CD14-positive monocyte (primary cell): ENCODE results near the gene MRGPRE. TPM values are rescaled to one million over a fixed set of nuclear protein-coding genes. Genes with fewer than 3 reads are reported as not detected.

Experiments
- DNase-seq, 3 donors: peaks; one replicate each; pipeline ENCODE4 v3.0.0-alpha.2; 2011 to 2022
- H2AFZ ChIP-seq: 2 replicates; pipeline ENCODE4 v1.6.0; 2012; ENCODE audit warnings: mild to moderate bottlenecking, low read depth, low read length, inconsistent platforms; ENCODE audit not compliant: insufficient read depth, poor library complexity, severe bottlenecking
- H3K27ac ChIP-seq, 2 donors: 1 replicate in 1 of 2; 2 replicates in 1 of 2; pipeline ENCODE4 v1.5.1; 2012 to 2013; ENCODE audit warnings: low read length in 2 of 2, control low read depth in 1 of 2, inconsistent platforms in 1 of 2, low read depth in 1 of 2, mild to moderate bottlenecking in 1 of 2
- H3K27me3 ChIP-seq, 2 donors: one replicate each; pipeline versions ENCODE4 v1.6.0 to v1.6.1; 2011 to 2013; ENCODE audit warnings: low read length in 2 of 2; ENCODE audit not compliant: control insufficient read depth in 2 of 2, insufficient read depth in 2 of 2
- H3K36me3 ChIP-seq, 2 donors: replicated peaks in 1 of 2; 1 replicate in 1 of 2; 2 replicates in 1 of 2; pipeline versions ENCODE4 v1.5.1 to v1.6.1; 2012 to 2013; ENCODE audit warnings: low read length in 2 of 2, control low read depth in 1 of 2, inconsistent platforms in 1 of 2, mild to moderate bottlenecking in 1 of 2; ENCODE audit not compliant: insufficient read depth in 2 of 2, control insufficient read depth in 1 of 2
- H3K4me1 ChIP-seq, 2 donors: 1 replicate in 1 of 2; 2 replicates in 1 of 2; pipeline versions ENCODE4 v1.5.1 to v1.6.1; 2012 to 2013; ENCODE audit warnings: low read length in 2 of 2, control low read depth in 1 of 2, inconsistent platforms in 1 of 2, mild to moderate bottlenecking in 1 of 2, moderate library complexity in 1 of 2; ENCODE audit not compliant: insufficient read depth in 2 of 2, control insufficient read depth in 1 of 2
- H3K4me2 ChIP-seq: replicated peaks from 2 replicates; pipeline ENCODE3; 2012; ENCODE audit warnings: low read length, moderate library complexity, mild to moderate bottlenecking; ENCODE audit not compliant: poor library complexity, severe bottlenecking; ENCODE audit errors: extremely low read depth
- H3K4me3 ChIP-seq, 3 experiments: fragments of 200-600 bp in 1 of 3; sonication (generic) in 1 of 3; replicated peaks in 1 of 3; 1 replicate in 2 of 3; 2 replicates in 1 of 3; pipeline ENCODE4 v1.5.1; 2011 to 2013; ENCODE audit warnings: low read length in 3 of 3, mild to moderate bottlenecking in 3 of 3, control low read depth in 2 of 3, low read depth in 2 of 3, inconsistent platforms in 1 of 3, moderate library complexity in 1 of 3
- H3K79me2 ChIP-seq: 2 replicates; pipeline ENCODE4 v1.6.0; 2012; ENCODE audit warnings: mild to moderate bottlenecking, control low read depth, inconsistent platforms, low read length, moderate library complexity; ENCODE audit not compliant: insufficient read depth
- H3K9ac ChIP-seq: 2 replicates; pipeline ENCODE4 v1.6.0; 2017; ENCODE audit warnings: low read length, mild to moderate bottlenecking; ENCODE audit not compliant: insufficient read depth, poor library complexity, severe bottlenecking
- H3K9me3 ChIP-seq, 2 donors: replicated peaks in 1 of 2; 1 replicate in 1 of 2; 2 replicates in 1 of 2; pipeline versions ENCODE4 v1.5.1 to v1.6.1; 2012 to 2013; ENCODE audit warnings: low read length in 2 of 2, control low read depth in 1 of 2; ENCODE audit not compliant: control insufficient read depth in 1 of 2, insufficient read depth in 1 of 2
- H4K20me1 ChIP-seq: 2 replicates; pipeline ENCODE4 v1.6.0; 2012; ENCODE audit warnings: mild to moderate bottlenecking, low read length, control low read depth, moderate library complexity; ENCODE audit not compliant: insufficient read depth
- H3K27ac Mint-ChIP-seq, 7 donors: one replicate each; pipeline ENCODE4 v1.8.0; 2020; ENCODE audit warnings: mild to moderate bottlenecking in 7 of 7, mixed read lengths in 7 of 7, moderate library complexity in 6 of 7, inconsistent platforms in 2 of 7
- H3K27me3 Mint-ChIP-seq, 3 donors: one replicate each; pipeline ENCODE4 v1.8.0; 2021 to 2022; ENCODE audit warnings: low read depth in 3 of 3, mild to moderate bottlenecking in 3 of 3, mixed read lengths in 3 of 3, moderate library complexity in 3 of 3, inconsistent platforms in 1 of 3
- H3K36me3 Mint-ChIP-seq, 2 donors: one replicate each; pipeline ENCODE4 v1.8.0; 2020; ENCODE audit warnings: mixed read lengths in 2 of 2, inconsistent platforms in 1 of 2, mild to moderate bottlenecking in 1 of 2
- H3K4me1 Mint-ChIP-seq: one replicate; pipeline ENCODE4 v1.8.0; 2020; ENCODE audit warnings: mild to moderate bottlenecking, mixed read lengths
- H3K4me3 Mint-ChIP-seq, 2 donors: one replicate each; pipeline ENCODE4 v1.8.0; 2020; ENCODE audit warnings: mild to moderate bottlenecking in 2 of 2, mixed read lengths in 2 of 2, moderate library complexity in 1 of 2
- H3K9me3 Mint-ChIP-seq, 7 donors: one replicate each; pipeline ENCODE4 v1.8.0; 2020 to 2022; ENCODE audit warnings: mixed read lengths in 7 of 7, mild to moderate bottlenecking in 6 of 7, moderate library complexity in 6 of 7, inconsistent platforms in 2 of 7
- CTCF ChIP-seq: fragments of 200-600 bp; IDR thresholded peaks from one replicate; pipeline ENCODE4 v1.8.0; 2022; ENCODE audit warnings: antibody characterized with exemption, mild to moderate bottlenecking
- WGBS: methylation state at CpG from one replicate; pipeline ENCODE4 v1.1.5; 2013; ENCODE audit warnings: missing lambda C conversion rate; ENCODE audit not compliant: insufficient coverage; 5-methylcytosine and 5-hydroxymethylcytosine counted together
- intact Hi-C, 2 donors: fragments of 100-400 bp; cut with micrococcal nuclease; formaldehyde crosslinking; loops; one replicate each; pipeline versions ENCODE4 v1.15.0 to v1.15.1; 2023
- polyA plus RNA-seq, 3 donors: library from polyadenylated mRNA; depleted of rRNA in 1 of 3; unstranded in 2 of 3; stranded (reverse) in 1 of 3; fragments of 300-500 nt in 2 of 3; fragments of >200 nt in 1 of 3; fragmentation: Illumina TruSeq in 2 of 3; gene quantifications; 1 replicate in 2 of 3; 2 replicates in 1 of 3; pipeline ENCODE4 v1.2.3, GENCODE V29; 2012 to 2021

The MRGPRE gene
- polyA plus RNA-seq, 3 donors: not detected

- WGBS: 66% methylated on average over 6 of the region's 7 CpGs
- DNase-seq: no peak
- Histone ChIP-seq H3K4me1 (no peaks in the 10 kb centered on the region), H3K9me3 (no peaks in the 10 kb centered on the region), H3K4me3 (no peak overlapping the region), H3K27ac (no peak overlapping the region), H4K20me1 (no peaks in the 10 kb centered on the region), H3K79me2 (no peaks in the 10 kb centered on the region), H3K4me2 (no peak overlapping the region), H2AFZ (no peak overlapping the region), H3K36me3 (no peaks in the 10 kb centered on the region), H3K9ac (no peak overlapping the region), H3K27me3 (no peaks in the 10 kb centered on the region)
- Mint-ChIP-seq H3K4me3 (no peak overlapping the region), H3K27ac (peak overlapping the region in 1 of 7 donors; percentile 68), H3K27me3 (peaks cover 0 to 28% (median 2%) of the 10 kb centered on the region in 3 donors), H3K9me3 (no peaks in the 10 kb centered on the region), H3K4me1 (no peaks in the 10 kb centered on the region), H3K36me3 (no peaks in the 10 kb centered on the region)
- TF ChIP-seq CTCF: no peak
- intact Hi-C loops: no loop called here
Observed at GRCh38 chr11:3234846-3235245, 2.6 kb upstream of the MRGPRE start.

GRCh38 chr11:3232956-3233355 lies 739 bp upstream of the MRGPRE start:
- Histone ChIP-seq H3K36me3 (no peaks in the 10 kb centered on the region), H3K27me3 (no peaks in the 10 kb centered on the region), H3K4me1 (peaks cover 5% of the 10 kb centered on the region in 2 donors), H3K9ac (no peak overlapping the region), H3K27ac (no peak overlapping the region), H3K79me2 (no peaks in the 10 kb centered on the region), H2AFZ (no peak overlapping the region), H3K4me2 (no peak overlapping the region), H3K4me3 (no peak overlapping the region), H3K9me3 (no peaks in the 10 kb centered on the region), H4K20me1 (no peaks in the 10 kb centered on the region)
- H3K9me3 Mint-ChIP-seq: peaks cover 0 to 1% (median 0%) of the 10 kb centered on the region in 7 donors
- no peak for DNase-seq
- WGBS: 98% methylated on average over 17 of the region's 21 CpGs
- peaks cover under 1% of the 10 kb centered on the region for H3K4me1 Mint-ChIP-seq
- TF ChIP-seq CTCF: no peak
- no peaks in the 10 kb centered on the region for H3K36me3 Mint-ChIP-seq
- intact Hi-C loops: no loop called here
- no peak overlapping the region for H3K4me3 Mint-ChIP-seq
- peaks cover 2 to 24% (median 2%) of the 10 kb centered on the region in 3 donors for H3K27me3 Mint-ChIP-seq
- peak overlapping the region in 1 of 7 donors; percentile 9 for H3K27ac Mint-ChIP-seq
